ENCODE measurements around the gene GRID2. TPM values are rescaled to one million over a fixed set of nuclear protein-coding genes. Genes with fewer than 3 reads are reported as not detected.

GRID2 gene
- total RNA-seq, 1 experiment from 2014 or later: not detected

GRCh38 chr4:93573285-93573684, 1269.5 kb downstream of the GRID2 start:
- Mint-ChIP-seq H3K27ac (ENCODE audit: low read depth, unreplicated experiment) (no peak overlapping the region), H3K4me3 (ENCODE audit: unreplicated experiment) (no peak overlapping the region), H3K9me3 (ENCODE audit: unreplicated experiment) (no peaks in the 10 kb centered on the region), H3K36me3 (ENCODE audit: insufficient read depth, unreplicated experiment) (no peaks in the 10 kb centered on the region), H3K27me3 (ENCODE audit: insufficient read depth, unreplicated experiment) (no peaks in the 10 kb centered on the region), H3K4me1 (ENCODE audit: insufficient read depth, unreplicated experiment) (no peaks in the 10 kb centered on the region)
- BruUV-seq (replicated peaks): no TSS peak
- DNase-seq (ENCODE audit: unreplicated experiment): no peak
- ChIA-PET POLR2A (no interaction called here), CTCF (no interaction called here)
- TF ChIP-seq, protein P1, sequence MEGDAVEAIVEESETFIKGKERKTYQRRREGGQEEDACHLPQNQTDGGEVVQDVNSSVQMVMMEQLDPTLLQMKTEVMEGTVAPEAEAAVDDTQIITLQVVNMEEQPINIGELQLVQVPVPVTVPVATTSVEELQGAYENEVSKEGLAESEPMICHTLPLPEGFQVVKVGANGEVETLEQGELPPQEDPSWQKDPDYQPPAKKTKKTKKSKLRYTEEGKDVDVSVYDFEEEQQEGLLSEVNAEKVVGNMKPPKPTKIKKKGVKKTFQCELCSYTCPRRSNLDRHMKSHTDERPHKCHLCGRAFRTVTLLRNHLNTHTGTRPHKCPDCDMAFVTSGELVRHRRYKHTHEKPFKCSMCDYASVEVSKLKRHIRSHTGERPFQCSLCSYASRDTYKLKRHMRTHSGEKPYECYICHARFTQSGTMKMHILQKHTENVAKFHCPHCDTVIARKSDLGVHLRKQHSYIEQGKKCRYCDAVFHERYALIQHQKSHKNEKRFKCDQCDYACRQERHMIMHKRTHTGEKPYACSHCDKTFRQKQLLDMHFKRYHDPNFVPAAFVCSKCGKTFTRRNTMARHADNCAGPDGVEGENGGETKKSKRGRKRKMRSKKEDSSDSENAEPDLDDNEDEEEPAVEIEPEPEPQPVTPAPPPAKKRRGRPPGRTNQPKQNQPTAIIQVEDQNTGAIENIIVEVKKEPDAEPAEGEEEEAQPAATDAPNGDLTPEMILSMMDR (IDR thresholded peaks at IDR 0.05; ENCODE audit: unreplicated experiment): no peak
- intact Hi-C loops (cut with micrococcal nuclease): no loop called here

GRCh38 chr4:93578942-93579341, 1275.2 kb downstream of the GRID2 start:
- H3K27ac Mint-ChIP-seq (ENCODE audit: low read depth, unreplicated experiment): no peak overlapping the region
- no peak for DNase-seq (ENCODE audit: unreplicated experiment)
- BruUV-seq (replicated peaks): no TSS peak
- H3K4me3 Mint-ChIP-seq (ENCODE audit: unreplicated experiment): no peak overlapping the region
- POLR2A ChIA-PET: no interaction called here
- H3K4me1 Mint-ChIP-seq (ENCODE audit: insufficient read depth, unreplicated experiment): no peaks in the 10 kb centered on the region
- intact Hi-C loops (cut with micrococcal nuclease): no loop called here
- no peaks in the 10 kb centered on the region for H3K36me3 Mint-ChIP-seq (ENCODE audit: insufficient read depth, unreplicated experiment)
- peaks cover 10% of the 10 kb centered on the region for H3K9me3 Mint-ChIP-seq (ENCODE audit: unreplicated experiment)
- CTCF ChIA-PET: interaction anchor here (1.8 kb wide), 1 partner anchor 185 kb away, joined by 7 read pairs; no protein-coding TSS in a partner anchor
- TF ChIP-seq, protein P1 (IDR thresholded peaks at IDR 0.05; ENCODE audit: unreplicated experiment): no peak
- no peaks in the 10 kb centered on the region for H3K27me3 Mint-ChIP-seq (ENCODE audit: insufficient read depth, unreplicated experiment)

- Mint-ChIP-seq H3K27me3 (ENCODE audit: insufficient read depth, unreplicated experiment) (no peaks in the 10 kb centered on the region), H3K4me1 (ENCODE audit: insufficient read depth, unreplicated experiment) (no peaks in the 10 kb centered on the region), H3K36me3 (ENCODE audit: insufficient read depth, unreplicated experiment) (no peaks in the 10 kb centered on the region), H3K4me3 (ENCODE audit: unreplicated experiment) (no peak overlapping the region), H3K27ac (ENCODE audit: low read depth, unreplicated experiment) (no peak overlapping the region), H3K9me3 (ENCODE audit: unreplicated experiment) (peaks cover 13% of the 10 kb centered on the region)
- ChIA-PET POLR2A (no interaction called here), CTCF (no interaction called here)
- TF ChIP-seq, protein P1 (IDR thresholded peaks at IDR 0.05; ENCODE audit: unreplicated experiment): no peak
- peak; percentile 36 for DNase-seq (ENCODE audit: unreplicated experiment)
- BruUV-seq (replicated peaks): no TSS peak
- intact Hi-C loops (cut with micrococcal nuclease): no loop called here
These were observed 1301.4 kb downstream of the GRID2 start for GRCh38 chr4:93605163-93605562.

GRCh38 chr4:93617606-93618005, 1313.8 kb downstream of the GRID2 start:
- no peaks in the 10 kb centered on the region for H3K4me1 Mint-ChIP-seq (ENCODE audit: insufficient read depth, unreplicated experiment)
- intact Hi-C loops (cut with micrococcal nuclease): no loop called here
- H3K27me3 Mint-ChIP-seq (ENCODE audit: insufficient read depth, unreplicated experiment): no peaks in the 10 kb centered on the region
- ChIA-PET POLR2A (no interaction called here), CTCF (no interaction called here)
- no peaks in the 10 kb centered on the region for H3K36me3 Mint-ChIP-seq (ENCODE audit: insufficient read depth, unreplicated experiment)
- H3K27ac Mint-ChIP-seq (ENCODE audit: low read depth, unreplicated experiment): no peak overlapping the region
- no TSS peak for BruUV-seq (replicated peaks)
- peaks cover 7% of the 10 kb centered on the region for H3K9me3 Mint-ChIP-seq (ENCODE audit: unreplicated experiment)
- peak; percentile 34 for DNase-seq (ENCODE audit: unreplicated experiment)
- no peak overlapping the region for H3K4me3 Mint-ChIP-seq (ENCODE audit: unreplicated experiment)
- TF ChIP-seq, protein P1 (IDR thresholded peaks at IDR 0.05; ENCODE audit: unreplicated experiment): no peak

Measured in MCF 10A (cell line).